NCI-H2107 treated with DMSO at 0.1 percent for 48 hours (cell line): ENCODE data around the gene GRIA2.
"Not testable (repeated sequence)": the region's sequence is repeated elsewhere in the genome, so short reads cannot be mapped to it uniquely, and the experiment has no call there.

Experiments
- DNase-seq: peaks from one replicate; lab custom pipeline; 2025; ENCODE audit not compliant: unreplicated experiment; lab: John Stamatoyannopoulos, UW

The GRIA2 gene

DNA sequence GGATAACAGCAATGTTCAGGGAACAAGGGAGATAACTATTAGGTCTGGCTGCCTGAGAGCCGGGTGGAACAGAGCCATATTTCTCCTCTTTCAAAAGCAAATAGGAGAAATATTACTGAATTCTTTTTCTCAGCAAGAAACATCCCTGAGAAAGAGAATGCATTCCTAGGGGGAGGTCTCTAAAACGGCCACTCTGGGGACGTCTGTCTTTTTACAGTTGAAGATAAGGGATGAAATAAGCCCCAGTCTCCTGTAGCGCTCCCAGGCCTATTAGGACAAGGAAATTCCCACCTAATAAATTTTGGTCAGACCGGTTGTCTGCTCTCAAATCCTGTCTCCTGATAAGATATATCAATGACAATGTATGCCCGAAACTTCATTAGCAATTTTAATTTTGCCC, 37.6 kb downstream of the GRIA2 start:
- DNase-seq, result not testable (repeated sequence)

GRCh38 chr4:157265281-157265680, 44.8 kb downstream of the GRIA2 start:
- DNase-seq, result peak; percentile 9

DNA sequence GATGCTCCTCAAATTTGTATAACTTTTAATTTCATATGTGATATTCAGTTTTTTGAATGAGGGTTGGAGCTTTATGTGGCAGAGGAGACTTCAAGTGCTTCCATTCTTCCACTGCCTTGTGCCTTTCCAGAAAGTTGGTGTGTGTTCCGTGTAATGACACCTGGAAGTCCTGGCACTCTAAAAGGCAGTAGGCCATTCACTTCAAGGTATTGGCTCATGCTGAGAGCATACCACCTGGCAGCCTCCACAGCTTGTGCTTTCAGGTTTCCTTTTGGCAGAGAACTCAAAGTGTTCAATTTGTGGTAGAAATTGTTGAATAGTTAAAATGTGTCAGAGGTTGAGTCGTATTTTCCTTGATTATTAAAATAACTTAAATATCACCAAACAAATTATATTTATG, 49.6 kb downstream of the GRIA2 start:
- no peak for DNase-seq

DNA sequence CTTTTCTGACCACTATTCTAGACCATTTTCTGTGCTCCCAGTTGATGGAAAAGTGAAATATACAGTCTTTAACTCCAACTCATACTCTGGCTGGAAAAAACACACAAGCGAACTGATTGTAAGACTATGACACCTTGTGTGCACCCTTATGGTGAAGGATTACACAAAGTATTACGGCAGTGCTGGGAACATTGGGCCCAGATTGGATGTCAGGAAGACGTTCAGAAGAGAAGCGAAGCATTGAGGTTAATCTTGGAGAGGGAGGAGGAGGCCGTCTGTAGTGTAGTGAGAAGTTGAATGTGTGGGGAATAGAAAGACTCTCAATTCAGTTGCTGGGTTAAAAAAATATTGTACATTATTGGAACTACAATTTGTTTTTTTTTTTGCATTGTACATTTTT, 50.0 kb downstream of the GRIA2 start:
- DNase-seq, result no peak

GRCh38 chr4:157271166-157271869, 50.8 kb downstream of the GRIA2 start:
- DNase-seq, result no peak

- no peak for DNase-seq
These were observed 60.1 kb downstream of the GRIA2 start for GRCh38 chr4:157280673-157281072.

GRCh38 chr4:157282019-157282418, 61.5 kb downstream of the GRIA2 start:
- no peak for DNase-seq

- no peak for DNase-seq
These were observed 66.9 kb downstream of the GRIA2 start for GRCh38 chr4:157287445-157287844.

GRCh38 chr4:157290622-157291021, 70.1 kb downstream of the GRIA2 start:
- DNase-seq, result no peak

DNA sequence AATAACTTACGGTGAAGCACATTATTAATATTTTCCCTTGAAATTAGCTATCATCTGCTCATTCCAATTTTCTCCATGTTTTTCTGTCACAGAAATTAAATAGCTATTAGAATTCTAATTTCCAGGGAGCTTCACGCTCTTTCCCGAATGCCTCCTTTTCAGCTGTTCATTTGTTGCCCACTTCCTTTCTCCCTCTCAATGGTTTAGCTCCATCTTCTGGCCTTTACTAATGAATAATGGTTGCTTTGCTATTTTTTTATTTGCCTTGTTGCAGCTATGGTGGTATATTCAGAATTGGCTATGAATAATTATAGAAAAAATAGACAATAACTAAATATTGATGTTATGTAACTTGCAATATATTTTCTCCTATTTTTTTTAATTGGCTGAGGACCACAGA, 70.5 kb downstream of the GRIA2 start:
- no peak for DNase-seq

- DNase-seq, result no peak
These were observed 73.1 kb downstream of the GRIA2 start for GRCh38 chr4:157293673-157294072.

- DNase-seq, result no peak
These were observed 74.0 kb downstream of the GRIA2 start for GRCh38 chr4:157294575-157294974.

- no peak for DNase-seq
These were observed 80.2 kb downstream of the GRIA2 start for GRCh38 chr4:157300701-157301100.

DNA sequence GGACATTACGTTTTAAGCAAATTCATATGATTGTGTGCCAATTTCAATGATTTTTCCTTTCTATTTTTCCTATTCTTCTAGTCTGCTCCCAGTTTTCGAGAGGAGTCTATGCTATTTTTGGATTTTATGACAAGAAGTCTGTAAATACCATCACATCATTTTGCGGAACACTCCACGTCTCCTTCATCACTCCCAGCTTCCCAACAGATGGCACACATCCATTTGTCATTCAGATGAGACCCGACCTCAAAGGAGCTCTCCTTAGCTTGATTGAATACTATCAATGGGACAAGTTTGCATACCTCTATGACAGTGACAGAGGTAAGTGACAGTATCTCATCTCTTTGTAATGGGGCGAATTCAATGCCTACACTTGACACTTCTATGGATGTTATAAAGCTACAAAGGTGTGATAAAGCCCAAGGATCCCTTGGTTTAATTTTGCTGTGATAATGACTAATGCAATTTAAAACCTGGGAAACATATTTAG, 83.0 kb downstream of the GRIA2 start:
- no peak for DNase-seq

DNA sequence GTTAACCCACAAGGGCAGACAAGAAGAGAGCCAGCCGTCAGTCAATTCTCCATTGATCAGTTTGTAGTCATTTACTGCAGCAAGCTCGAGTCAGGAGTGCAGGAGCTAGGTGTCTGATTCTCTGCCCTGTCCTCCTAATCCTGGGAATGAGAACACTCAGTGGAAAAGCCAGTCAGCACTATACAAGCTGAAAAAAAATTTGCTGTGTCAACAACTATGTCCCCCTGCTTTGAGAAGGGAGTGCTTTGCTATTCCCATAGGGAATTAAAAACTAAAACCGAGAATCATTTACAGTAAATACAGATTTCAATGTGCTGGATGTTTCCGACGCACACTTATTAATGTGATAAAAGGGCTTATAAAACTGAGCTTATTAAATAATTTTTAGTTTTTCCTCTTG, 84.2 kb downstream of the GRIA2 start:
- no peak for DNase-seq

- no peak for DNase-seq
These were observed 92.2 kb downstream of the GRIA2 start for GRCh38 chr4:157312702-157313101.

DNA sequence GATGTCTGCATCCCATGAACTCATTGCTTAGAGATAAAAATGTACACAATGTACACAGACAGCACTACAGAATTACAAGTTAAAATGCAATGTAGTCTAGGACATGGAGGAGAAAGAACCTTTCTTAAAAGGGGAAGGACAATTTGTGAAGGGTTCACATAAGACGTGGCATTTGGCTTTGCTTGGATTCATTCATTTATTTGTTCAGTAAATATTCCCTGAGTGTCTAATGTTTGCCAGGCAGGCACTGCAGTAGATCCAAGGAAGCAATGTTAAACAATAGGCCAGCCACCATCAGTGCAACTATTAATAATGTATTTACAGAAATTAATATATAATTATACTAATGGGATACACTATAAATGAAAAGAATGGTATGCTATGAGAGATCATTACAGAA, 94.4 kb downstream of the GRIA2 start:
- no peak for DNase-seq

- DNase-seq, result no peak
These were observed 95.4 kb downstream of the GRIA2 start for GRCh38 chr4:157315968-157316367.

- no peak for DNase-seq
These were observed 99.6 kb downstream of the GRIA2 start for GRCh38 chr4:157320092-157320491.

DNA sequence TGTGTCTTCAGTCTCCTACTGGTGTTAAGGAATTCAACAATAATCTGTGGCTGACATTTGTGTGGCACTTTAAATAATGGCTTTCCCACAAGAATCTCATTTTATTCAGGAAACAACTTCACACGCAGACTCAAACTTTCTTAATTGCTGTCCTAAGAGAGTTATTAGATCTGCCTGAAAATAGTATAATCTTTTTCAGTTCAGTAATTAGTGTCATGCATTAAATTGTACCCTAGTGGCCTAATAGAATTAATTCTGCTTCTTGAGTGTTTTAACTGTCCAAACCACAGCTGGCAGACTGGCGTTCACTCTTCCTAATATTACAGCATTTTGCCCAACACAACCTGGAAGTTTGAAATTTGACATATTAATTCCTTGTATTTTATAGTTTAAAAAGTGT, 107.1 kb downstream of the GRIA2 start:
- no peak for DNase-seq

DNA sequence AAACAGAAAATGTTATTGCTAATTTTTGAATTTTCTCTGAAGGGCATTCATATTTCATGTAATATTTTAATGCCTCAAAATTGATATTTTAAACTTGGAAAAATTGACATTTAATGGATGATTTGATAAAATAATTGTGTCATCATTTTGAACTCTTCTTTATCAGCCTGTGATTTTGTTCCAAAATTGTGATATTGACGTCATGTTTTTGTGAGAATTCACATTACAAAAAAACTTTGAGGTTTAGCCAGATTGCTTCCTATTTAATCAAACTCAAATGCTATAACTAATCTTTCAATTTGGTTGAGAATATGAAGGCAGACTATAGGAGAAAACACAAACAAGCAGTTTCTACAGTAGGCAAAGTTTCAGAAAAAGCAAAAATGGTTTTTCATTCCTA, 137.4 kb downstream of the GRIA2 start:
- DNase-seq, result no peak

GRCh38 chr4:157358439-157358838, 137.9 kb downstream of the GRIA2 start:
- no peak for DNase-seq

GRCh38 chr4:157358851-157359250, 138.3 kb downstream of the GRIA2 start:
- DNase-seq, result no peak
